Smooth muscle cell (in vitro differentiated cells): ENCODE results near the gene DUSP15. TPM values are rescaled to one million over a fixed set of nuclear protein-coding genes. Genes with fewer than 3 reads are reported as not detected.
A peak's percentile ranks its signal among the peaks of the same experiment; 100 is the strongest.

Experiments
- DNase-seq: peaks from one replicate; lab custom pipeline; 2025; ENCODE audit not compliant: unreplicated experiment; lab: John Stamatoyannopoulos, UW
- H2AFZ ChIP-seq: fragments of 200-600 bp; sonication (generic); 2 replicates; pipeline ENCODE4 v1.6.0; 2016; ENCODE audit warnings: antibody characterized with exemption, low read depth, mild to moderate bottlenecking
- H3F3A ChIP-seq: fragments of 200-600 bp; sonication (generic); 2 replicates; pipeline ENCODE4 v1.6.0; 2017; ENCODE audit warnings: antibody characterized with exemption, low read depth
- H3K27ac ChIP-seq: fragments of 200-600 bp; sonication (generic); 2 replicates; pipeline ENCODE4 v1.5.1; 2016; ENCODE audit warnings: low read depth, mild to moderate bottlenecking
- H3K27me3 ChIP-seq: fragments of 200-600 bp; sonication (generic); 2 replicates; pipeline ENCODE4 v1.6.1; 2016; ENCODE audit warnings: low read depth, mild to moderate bottlenecking
- H3K36me3 ChIP-seq: fragments of 200-600 bp; sonication (generic); 2 replicates; pipeline ENCODE4 v1.5.1; 2016; ENCODE audit warnings: low read depth
- H3K4me1 ChIP-seq: fragments of 200-600 bp; sonication (generic); 2 replicates; pipeline ENCODE4 v1.5.1; 2016; ENCODE audit warnings: low read depth
- H3K4me2 ChIP-seq: fragments of 200-600 bp; sonication (generic); 2 replicates; pipeline ENCODE4 v1.6.0; 2016; ENCODE audit warnings: mild to moderate bottlenecking
- H3K4me3 ChIP-seq: fragments of 200-600 bp; sonication (generic); 2 replicates; pipeline ENCODE4 v1.5.1; 2016; ENCODE audit warnings: mild to moderate bottlenecking
- H3K79me2 ChIP-seq: fragments of 200-600 bp; sonication (generic); 2 replicates; pipeline ENCODE4 v1.6.0; 2016; ENCODE audit warnings: low read depth, mild to moderate bottlenecking
- H3K9ac ChIP-seq: fragments of 200-600 bp; sonication (generic); 2 replicates; pipeline ENCODE4 v1.6.0; 2016; ENCODE audit warnings: low read depth
- H3K9me3 ChIP-seq: fragments of 200-600 bp; sonication (generic); replicated peaks from 2 replicates; pipeline ENCODE4 v1.5.1; 2016; ENCODE audit warnings: low read depth
- H4K20me1 ChIP-seq: fragments of 200-600 bp; sonication (generic); 2 replicates; pipeline ENCODE4 v1.6.0; 2016; ENCODE audit warnings: low read depth
- CTCF ChIP-seq: fragments of 200-600 bp; sonication (generic); IDR thresholded peaks from 2 replicates; pipeline ENCODE4 v1.5.1; 2017; ENCODE audit warnings: borderline replicate concordance, mild to moderate bottlenecking, antibody characterized with exemption; ENCODE audit not compliant: insufficient read depth, poor library complexity, severe bottlenecking
- WGBS: methylation state at CpG from one replicate; pipeline ENCODE4 v1.1.7; 2016; ENCODE audit warnings: low lambda C conversion rate; 5-methylcytosine and 5-hydroxymethylcytosine counted together
- polyA plus RNA-seq: library from polyadenylated mRNA; unstranded; fragments of >200 nt; fragmentation: Nextera tagmentation; extraction: Ambion mirVana; gene quantifications from 2 replicates; pipeline ENCODE4 v1.2.1, GENCODE V29; 2016
- total RNA-seq: library from RNA; depleted of rRNA; stranded (reverse); fragments of >200 nt; gene quantifications from 2 replicates; pipeline ENCODE4 v1.2.3, GENCODE V29; 2014

The DUSP15 gene
- total and polyA plus RNA-seq, 2 experiments from 2014 or later: 6.2 to 10.2 TPM

- no peak overlapping the region for H3K4me3 ChIP-seq
- no peaks in the 10 kb centered on the region for H3K27me3 ChIP-seq
- TF ChIP-seq CTCF: no peak
- no peaks in the 10 kb centered on the region for H3K79me2 ChIP-seq
- 79% methylated on average over 9 of the region's 9 CpGs for WGBS
- no peaks in the 10 kb centered on the region for H3K36me3 ChIP-seq
- H2AFZ ChIP-seq: no peak overlapping the region
- no peak overlapping the region for H3K4me2 ChIP-seq
- H3K27ac ChIP-seq: no peak overlapping the region
- no peak for DNase-seq
- H3K9me3 ChIP-seq: no peaks in the 10 kb centered on the region
- peaks cover 21% of the 10 kb centered on the region for H3K4me1 ChIP-seq
- H3F3A ChIP-seq: peaks cover 32% of the 10 kb centered on the region
- no peak overlapping the region for H3K9ac ChIP-seq
- no peaks in the 10 kb centered on the region for H4K20me1 ChIP-seq
Measured at GRCh38 chr20:31835554-31835953, 34.8 kb downstream of the DUSP15 start.

GRCh38 chr20:31833931-31834521 lies 36.3 kb downstream of the DUSP15 start:
- Histone ChIP-seq H3K79me2 (no peaks in the 10 kb centered on the region), H3K4me1 (peaks cover 21% of the 10 kb centered on the region), H3K9ac (no peak overlapping the region), H3F3A (peaks cover 32% of the 10 kb centered on the region), H3K4me3 (no peak overlapping the region), H3K4me2 (no peak overlapping the region), H3K9me3 (no peaks in the 10 kb centered on the region), H2AFZ (no peak overlapping the region), H3K27me3 (no peaks in the 10 kb centered on the region), H3K36me3 (no peaks in the 10 kb centered on the region), H4K20me1 (no peaks in the 10 kb centered on the region), H3K27ac (no peak overlapping the region)
- no peak for DNase-seq
- WGBS: 63% methylated on average over 19 of the region's 20 CpGs
- no peak for TF ChIP-seq CTCF

GRCh38 chr20:31833130-31833930 lies 37.0 kb downstream of the DUSP15 start:
- Histone ChIP-seq H3K9me3 (no peaks in the 10 kb centered on the region), H3K4me1 (peaks cover 20% of the 10 kb centered on the region), H2AFZ (no peak overlapping the region), H4K20me1 (no peaks in the 10 kb centered on the region), H3K9ac (no peak overlapping the region), H3F3A (peaks cover 29% of the 10 kb centered on the region), H3K4me3 (no peak overlapping the region), H3K27ac (no peak overlapping the region), H3K36me3 (no peaks in the 10 kb centered on the region), H3K79me2 (no peaks in the 10 kb centered on the region), H3K27me3 (no peaks in the 10 kb centered on the region), H3K4me2 (no peak overlapping the region)
- WGBS: 65% methylated on average over 14 of the region's 14 CpGs
- peak; percentile 25 for DNase-seq
- peak; percentile 94 for TF ChIP-seq CTCF
